ENCODE results near the gene HK1.

GRCh38 chr10:69270990-69271389 is 7.3 kb upstream of the HK1 start:
- TF ChIP-seq POLR2A (IDR thresholded peaks at IDR 0.05; ENCODE audit: low read length) (no peak), GATA1 (IDR thresholded peaks at IDR 0.05; ENCODE audit: low read depth, low read length) (no peak)
